HepG2 (cell line): ENCODE results near the gene GAL3ST1. TPM values are rescaled to one million over a fixed set of nuclear protein-coding genes. Genes with fewer than 3 reads are reported as not detected.

Experiments
- ATAC-seq: fragments of 200-7000 bp; cut with Tn5 transposase; 3 replicates; pipeline ENCODE4 v1.9.1; 2020; ENCODE audit warnings: mild to moderate bottlenecking, moderate library complexity
- BruUV-seq: library from RNA; stranded (reverse); fragments of 400-500 nt; replicated peaks from 2 replicates; lab custom pipeline; 2021; lab: Mats Ljungman, UMichigan
- CTCF ChIA-PET: fragments of 300-600 bp; formaldehyde crosslinking; extraction: SDS; loops from one replicate; lab custom pipeline; 2021; ENCODE audit warnings: low total read pairs, inconsistent platforms, low intra/inter-chr PET ratio; lab: Yijun Ruan, JAX
- POLR2A ChIA-PET: fragments of 350-600 bp; sonication (Branson Sonifier 250); formaldehyde crosslinking; loops from one replicate; lab custom pipeline; 2020; ENCODE audit warnings: antibody characterized with exemption, inconsistent platforms; lab: Yijun Ruan, JAX
- DNase-seq: peaks from one replicate; pipeline ENCODE4 v3.0.0-alpha.2; 2015; ENCODE audit warnings: low spot score
- FAIRE-seq: peaks from 3 replicates; lab custom pipeline; 2011; peaks lifted over from hg19 to GRCh38; lab: Jason Lieb, UNC
- H2AFZ ChIP-seq: one replicate; pipeline ENCODE4 v1.6.1; 2011; ENCODE audit warnings: low read length, inconsistent platforms
- H3K27ac ChIP-seq: fragments of 300-600 bp; 3 replicates; pipeline ENCODE4 v1.8.0; 2011; ENCODE audit warnings: mixed run types, mild to moderate bottlenecking, mixed read lengths, low read length, inconsistent platforms; ENCODE audit not compliant: insufficient read depth; ENCODE audit errors: extremely low read length
- H3K27me3 ChIP-seq, 2 experiments: fragments of 200-600 bp in 1 of 2; 2 replicates in 1 of 2; 3 replicates in 1 of 2; pipeline versions ENCODE4 v1.6.0 to v1.8.0; 2011; ENCODE audit warnings: low read length in 2 of 2, mild to moderate bottlenecking in 2 of 2, moderate library complexity in 2 of 2, inconsistent platforms in 1 of 2; ENCODE audit not compliant: insufficient read depth in 2 of 2, control insufficient read depth in 1 of 2
- H3K36me3 ChIP-seq, 2 experiments: fragments of 200-600 bp in 1 of 2; replicated peaks in 1 of 2; 2 replicates in 1 of 2; 3 replicates in 1 of 2; pipeline versions ENCODE4 v1.5.1 to v1.8.0; 2011; ENCODE audit warnings: low read length in 2 of 2, inconsistent platforms in 1 of 2; ENCODE audit not compliant: insufficient read depth in 2 of 2, control insufficient read depth in 1 of 2
- H3K4me1 ChIP-seq: 2 replicates; pipeline ENCODE4 v1.5.1; 2012; ENCODE audit warnings: low read length, inconsistent platforms; ENCODE audit not compliant: insufficient read depth
- H3K4me2 ChIP-seq: 2 replicates; pipeline ENCODE4 v1.6.0; 2011; ENCODE audit warnings: low read depth, low read length, inconsistent platforms
- H3K4me3 ChIP-seq, 3 experiments: fragments of 200-600 bp in 1 of 3; sonication (generic), shearing (Covaris generic) in 1 of 3; replicated peaks in 1 of 3; 2 replicates each; pipeline ENCODE4 v1.5.1; 2011 to 2016; ENCODE audit warnings: low read length in 3 of 3, inconsistent platforms in 2 of 3, low read depth in 2 of 3, mild to moderate bottlenecking in 2 of 3, control low read depth in 1 of 3, mixed read lengths in 1 of 3; ENCODE audit not compliant: insufficient read depth in 1 of 3
- H3K79me2 ChIP-seq: one replicate; pipeline ENCODE4 v1.6.1; 2011; ENCODE audit warnings: low read length, inconsistent platforms; ENCODE audit not compliant: insufficient read depth
- H3K9ac ChIP-seq: 2 replicates; pipeline ENCODE4 v1.6.0; 2011; ENCODE audit warnings: mild to moderate bottlenecking, low read depth, low read length, inconsistent platforms; ENCODE audit not compliant: insufficient read depth
- H3K9me3 ChIP-seq: 2 replicates; pipeline ENCODE4 v1.5.1; 2012; ENCODE audit warnings: mild to moderate bottlenecking, low read length
- H4K20me1 ChIP-seq: 2 replicates; pipeline ENCODE4 v1.6.0; 2011; ENCODE audit warnings: inconsistent platforms, mild to moderate bottlenecking, low read length, moderate library complexity; ENCODE audit not compliant: insufficient read depth
- BORCS8-MEF2B ChIP-seq: sonication (generic); formaldehyde crosslinking; IDR thresholded peaks from 2 replicates; pipeline ENCODE4 v1.8.0; 2022; ENCODE audit warnings: mild to moderate bottlenecking, missing genetic modification reagents
- DMAP1 ChIP-seq: IDR thresholded peaks from 2 replicates; pipeline ENCODE4 v1.6.1; 2016
- HNF1B ChIP-seq: sonication (generic); formaldehyde crosslinking; IDR thresholded peaks from 2 replicates; pipeline ENCODE4 v1.5.1; 2020; ENCODE audit warnings: mild to moderate bottlenecking, moderate library complexity, missing genetic modification reagents
- IKZF1 ChIP-seq: fragments of 450-650 bp; IDR thresholded peaks from 2 replicates; pipeline ENCODE4 v1.7.1; 2016
- KDM2A ChIP-seq: sonication (generic); formaldehyde crosslinking; IDR thresholded peaks from 2 replicates; pipeline ENCODE4 v1.4.0; 2020; ENCODE audit warnings: low read depth, missing genetic modification reagents, borderline replicate concordance
- KLF11 ChIP-seq: IDR thresholded peaks from 2 replicates; pipeline ENCODE4 v1.6.1; 2016; ENCODE audit warnings: missing compliant biosample characterization
- MAFF ChIP-seq: IDR thresholded peaks from 2 replicates; pipeline ENCODE4 v1.6.1; 2011; ENCODE audit warnings: low read depth, low read length, improper control_type of control experiment
- MEIS2 ChIP-seq: sonication (generic); formaldehyde crosslinking; IDR thresholded peaks from 2 replicates; pipeline ENCODE4 v1.9.0; 2021; ENCODE audit warnings: mild to moderate bottlenecking, missing genetic modification reagents
- MTA1 ChIP-seq: sonication (generic); formaldehyde crosslinking; IDR thresholded peaks from 2 replicates; pipeline ENCODE4 v1.4.0; 2020; ENCODE audit warnings: missing genetic modification reagents, mild to moderate bottlenecking, borderline replicate concordance
- NFYC ChIP-seq: IDR thresholded peaks from 2 replicates; pipeline ENCODE4 v1.6.1; 2016; ENCODE audit warnings: missing genetic modification reagents, missing compliant biosample characterization
- POLR2AphosphoS2 ChIP-seq: IDR thresholded peaks from 2 replicates; pipeline ENCODE4 v1.6.1; 2011; ENCODE audit warnings: low read depth, low read length, improper control_type of control experiment
- SP4 ChIP-seq: sonication (generic); formaldehyde crosslinking; IDR thresholded peaks from 2 replicates; pipeline ENCODE4 v1.8.1; 2023; ENCODE audit warnings: mild to moderate bottlenecking, missing genetic modification reagents
- ZNF24 ChIP-seq: fragments of 450-650 bp; IDR thresholded peaks from 2 replicates; pipeline ENCODE4 v1.6.1; 2017; ENCODE audit warnings: antibody characterized with exemption, mild to moderate bottlenecking
- ZNF362 ChIP-seq: sonication (generic); formaldehyde crosslinking; IDR thresholded peaks from 2 replicates; pipeline ENCODE4 v1.4.0; 2020; ENCODE audit warnings: missing genetic modification reagents, mild to moderate bottlenecking, borderline replicate concordance
- ZNF660 ChIP-seq: sonication (generic); formaldehyde crosslinking; IDR thresholded peaks from 2 replicates; pipeline ENCODE4 v1.5.1; 2020; ENCODE audit warnings: mild to moderate bottlenecking, low read depth, missing genetic modification reagents, borderline replicate concordance
- ZNF724P ChIP-seq: sonication (generic); formaldehyde crosslinking; IDR thresholded peaks from 2 replicates; pipeline ENCODE4 v1.8.0; 2022; ENCODE audit warnings: missing genetic modification reagents, borderline replicate concordance
- ZNF740 ChIP-seq: sonication (generic); formaldehyde crosslinking; IDR thresholded peaks from 2 replicates; pipeline ENCODE4 v1.4.0; 2020; ENCODE audit warnings: missing genetic modification reagents
- ZNF83 ChIP-seq: sonication (generic); formaldehyde crosslinking; IDR thresholded peaks from 2 replicates; pipeline ENCODE4 v1.4.0; 2020; ENCODE audit warnings: missing genetic modification reagents, mild to moderate bottlenecking, borderline replicate concordance
- WGBS: methylation state at CpG from one replicate; pipeline ENCODE4 v1.1.6; 2017; ENCODE audit warnings: low lambda C conversion rate; 5-methylcytosine and 5-hydroxymethylcytosine counted together
- in situ Hi-C: cut with HindIII; loops from 2 replicates; pipeline ENCODE4 v1.10.0; 2017; ENCODE audit warnings: low pct_unique_long_range_greater_than_20kb; ENCODE audit not compliant: extremely low pct_ligation_motif_present
- intact Hi-C: fragments of 100-400 bp; cut with micrococcal nuclease; formaldehyde crosslinking; loops from one replicate; pipeline ENCODE4 v1.10.0; 2022; ENCODE audit not compliant: unreplicated experiment
- polyA plus RNA-seq, 8 experiments: library from polyadenylated mRNA; depleted of rRNA in 3 of 8; stranded (reverse) in 7 of 8; unstranded in 1 of 8; fragments of >200 nt; fragmentation: Illumina TruSeq in 4 of 8; extraction: Trizol in 4 of 8; gene quantifications; 2 replicates each; pipeline versions ENCODE4 v1.2.1 to v1.2.3, GENCODE V29; 2011 to 2016; ENCODE audit warnings: low read depth in 4 of 8, missing spikeins in 1 of 8, mixed read lengths in 1 of 8; ENCODE audit not compliant: insufficient read depth in 1 of 8
- total RNA-seq, 5 experiments: library from RNA; depleted of rRNA; stranded (reverse); fragments of >200 nt; fragmentation: Illumina TruSeq; extraction: Trizol; gene quantifications; 2 replicates each; pipeline ENCODE4 v1.2.3, GENCODE V29; 2016; ENCODE audit warnings: low read depth in 1 of 5

Gene GAL3ST1
- total and polyA plus RNA-seq, 2 of the 13 experiments (the other 11 are each of a cell fraction or from before 2014, with no cell fraction given), result 4.4 to 14.7 TPM

GRCh38 chr22:30598986-30599385 lies 24.5 kb upstream of the GAL3ST1 start:
- in situ Hi-C loops (no loop called here), intact Hi-C loops (no loop called here)
- BruUV-seq, result no TSS peak
- no peak overlapping the region for H3K27ac ChIP-seq
- no peak overlapping the region for H2AFZ ChIP-seq
- ChIA-PET CTCF (no interaction called here), POLR2A (no interaction called here)
- no peak for FAIRE-seq
- no peak for TF ChIP-seq BORCS8-MEF2B (CRISPR knock-in tag)
- no peak for TF ChIP-seq KDM2A
- TF ChIP-seq DMAP1 (CRISPR knock-in tag), result no peak
- TF ChIP-seq ZNF362 (CRISPR knock-in tag), result no peak
- no peak for TF ChIP-seq SP4 (CRISPR knock-in tag)
- TF ChIP-seq ZNF24, result no peak
- TF ChIP-seq IKZF1, result no peak
- DNase-seq, result no peak
- no peaks in the 10 kb centered on the region for H3K79me2 ChIP-seq
- WGBS, result 68% methylated on average over 3 of the region's 3 CpGs
- no peak for ATAC-seq
- no peaks in the 10 kb centered on the region for H4K20me1 ChIP-seq
- peaks cover 0 to 3% of the 10 kb centered on the region in 2 experiments; a peak in 1 of 5 replicates for H3K27me3 ChIP-seq
- no peaks in the 10 kb centered on the region for H3K9me3 ChIP-seq
- no peak overlapping the region for H3K4me3 ChIP-seq
- H3K9ac ChIP-seq, result no peak overlapping the region
- H3K4me1 ChIP-seq, result peaks cover 11% of the 10 kb centered on the region
- no peak overlapping the region for H3K4me2 ChIP-seq
- no peaks in the 10 kb centered on the region for H3K36me3 ChIP-seq

- Histone ChIP-seq H3K9me3 (no peaks in the 10 kb centered on the region), H3K79me2 (no peaks in the 10 kb centered on the region), H3K27ac (no peak overlapping the region), H3K4me3 (no peak overlapping the region), H3K27me3 (peaks cover 1 to 9% of the 10 kb centered on the region in 2 experiments; a peak in 2 of 5 replicates), H2AFZ (no peak overlapping the region), H4K20me1 (no peaks in the 10 kb centered on the region), H3K4me2 (no peak overlapping the region), H3K36me3 (no peaks in the 10 kb centered on the region), H3K4me1 (peaks cover 11% of the 10 kb centered on the region), H3K9ac (no peak overlapping the region)
- DNase-seq, result no peak
- ChIA-PET CTCF (no interaction called here), POLR2A (no interaction called here)
- ATAC-seq, result no peak
- FAIRE-seq, result no peak
- in situ Hi-C loops (no loop called here), intact Hi-C loops (no loop called here)
- BruUV-seq, result no TSS peak
- WGBS, result 75% methylated on average over 10 of the region's 29 CpGs
- no peak for TF ChIP-seq POLR2AphosphoS2
- no peak for TF ChIP-seq ZNF740 (CRISPR knock-in tag)
- no peak for TF ChIP-seq MTA1 (CRISPR knock-in tag)
- no peak for TF ChIP-seq ZNF724P (CRISPR knock-in tag)
- TF ChIP-seq MAFF, result no peak
- no peak for TF ChIP-seq KLF11 (CRISPR knock-in tag)
- TF ChIP-seq MEIS2, result no peak
- TF ChIP-seq ZNF660, result no peak
- TF ChIP-seq NFYC (CRISPR knock-in tag), result no peak
- no peak for TF ChIP-seq HNF1B
- no peak for TF ChIP-seq ZNF83 (CRISPR knock-in tag)
Measured at GRCh38 chr22:30596886-30597285, 22.4 kb upstream of the GAL3ST1 start.
